ENCODE results near the gene TP63. TPM values are rescaled to one million over a fixed set of nuclear protein-coding genes. Genes with fewer than 3 reads are reported as not detected.

TP63 gene
- total RNA-seq, 2 donors from 2014 or later, result not detected

- H3K36me3 ChIP-seq (ENCODE audit: control insufficient read depth, insufficient read depth, low read length), result no peaks in the 10 kb centered on the region
- no peaks in the 10 kb centered on the region for H3K9me3 ChIP-seq (ENCODE audit: control insufficient read depth, low read length)
- H3K9ac ChIP-seq (ENCODE audit: extremely low read depth, low read length, poor library complexity, severe bottlenecking), result no peak overlapping the region
- H3K4me3 ChIP-seq (ENCODE audit: low read length), result no peak overlapping the region
- no peaks in the 10 kb centered on the region for H3K4me1 Mint-ChIP-seq
- no peaks in the 10 kb centered on the region for H3K27me3 Mint-ChIP-seq (ENCODE audit: insufficient read depth)
- H3K4me1 ChIP-seq (ENCODE audit: control insufficient read depth, insufficient read depth, low read length), result no peaks in the 10 kb centered on the region
- no peak for TF ChIP-seq CTCF (conservative IDR thresholded peaks at IDR 0.05)
- peaks cover 7% of the 10 kb centered on the region for H3K9me3 Mint-ChIP-seq
- 94 to 95% methylated on average over 5 to 6 of the region's 6 CpGs for WGBS, 2 experiments (ENCODE audit: insufficient coverage in 1 of 2, insufficient read length in 1 of 2)
- H3K36me3 Mint-ChIP-seq (ENCODE audit: low read depth), result no peaks in the 10 kb centered on the region
- H3K27ac Mint-ChIP-seq, result no peak overlapping the region
- DNase-seq, result no peak
- H3K4me3 Mint-ChIP-seq, result no peak overlapping the region
- H3K27ac ChIP-seq (ENCODE audit: low read depth, low read length), result no peak overlapping the region
- no peaks in the 10 kb centered on the region for H3K27me3 ChIP-seq (ENCODE audit: control insufficient read depth, insufficient read depth, low read length, poor library complexity, severe bottlenecking)
Observed at GRCh38 chr3:189598530-189599225, 32.5 kb upstream of the TP63 start.

DNA sequence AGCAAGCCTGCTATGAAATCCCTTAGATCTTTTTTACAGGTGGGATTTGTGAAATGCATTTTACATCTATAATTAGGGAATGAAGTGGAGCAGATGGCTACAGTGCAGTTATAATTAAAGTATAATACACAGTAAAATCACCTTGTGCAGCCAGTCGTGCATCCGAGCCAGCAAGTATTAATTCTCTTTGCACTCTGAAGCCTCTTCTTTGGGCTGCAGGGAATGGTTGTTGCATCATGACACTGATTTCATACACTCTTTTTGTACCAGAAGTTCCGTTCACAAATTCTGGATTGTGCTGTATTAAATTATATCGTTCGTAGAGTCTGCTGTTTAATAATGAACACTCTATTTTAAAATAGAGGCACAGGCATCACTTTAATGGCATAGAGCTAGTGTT, 28.7 kb upstream of the TP63 start:
- Mint-ChIP-seq H3K36me3 (ENCODE audit: low read depth) (no peaks in the 10 kb centered on the region), H3K4me1 (no peaks in the 10 kb centered on the region), H3K27ac (no peak overlapping the region), H3K4me3 (no peak overlapping the region), H3K9me3 (no peaks in the 10 kb centered on the region), H3K27me3 (ENCODE audit: insufficient read depth) (no peaks in the 10 kb centered on the region)
- Histone ChIP-seq H3K36me3 (ENCODE audit: control insufficient read depth, insufficient read depth, low read length) (no peaks in the 10 kb centered on the region), H3K4me1 (ENCODE audit: control insufficient read depth, insufficient read depth, low read length) (no peaks in the 10 kb centered on the region), H3K27ac (ENCODE audit: low read depth, low read length) (no peak overlapping the region), H3K9me3 (ENCODE audit: control insufficient read depth, low read length) (no peaks in the 10 kb centered on the region), H3K27me3 (ENCODE audit: control insufficient read depth, insufficient read depth, low read length, poor library complexity, severe bottlenecking) (no peaks in the 10 kb centered on the region), H3K4me3 (ENCODE audit: low read length) (no peak overlapping the region), H3K9ac (ENCODE audit: extremely low read depth, low read length, poor library complexity, severe bottlenecking) (no peak overlapping the region)
- no peak for DNase-seq
- no peak for TF ChIP-seq CTCF (conservative IDR thresholded peaks at IDR 0.05)
- 95 to 100% methylated on average over 2 to 5 of the region's 5 CpGs for WGBS, 2 experiments (ENCODE audit: insufficient coverage in 1 of 2, insufficient read length in 1 of 2)

GRCh38 chr3:189605717-189606116, 25.5 kb upstream of the TP63 start:
- Histone ChIP-seq H3K4me3 (ENCODE audit: low read length) (no peak overlapping the region), H3K9ac (ENCODE audit: extremely low read depth, low read length, poor library complexity, severe bottlenecking) (no peak overlapping the region), H3K27ac (ENCODE audit: low read depth, low read length) (no peak overlapping the region), H3K36me3 (ENCODE audit: control insufficient read depth, insufficient read depth, low read length) (no peaks in the 10 kb centered on the region), H3K27me3 (ENCODE audit: control insufficient read depth, insufficient read depth, low read length, poor library complexity, severe bottlenecking) (no peaks in the 10 kb centered on the region), H3K9me3 (ENCODE audit: control insufficient read depth, low read length) (no peaks in the 10 kb centered on the region), H3K4me1 (ENCODE audit: control insufficient read depth, insufficient read depth, low read length) (no peaks in the 10 kb centered on the region)
- Mint-ChIP-seq H3K27me3 (ENCODE audit: insufficient read depth) (no peaks in the 10 kb centered on the region), H3K4me1 (no peaks in the 10 kb centered on the region), H3K4me3 (no peak overlapping the region), H3K27ac (no peak overlapping the region), H3K36me3 (ENCODE audit: low read depth) (no peaks in the 10 kb centered on the region), H3K9me3 (peaks cover 8% of the 10 kb centered on the region)
- DNase-seq, result no peak
- TF ChIP-seq CTCF (conservative IDR thresholded peaks at IDR 0.05), result no peak
- 90 to 91% methylated on average over 2 of the region's 2 CpGs for WGBS, 2 experiments (ENCODE audit: insufficient coverage in 1 of 2, insufficient read length in 1 of 2)
